A673 (cell line): Measurements from ENCODE around the gene ITGB4.

Experiments
- EZH2 ChIP-seq: fragments of 200-600 bp; sonication (generic); IDR thresholded peaks from 2 replicates; pipeline ENCODE4 v1.6.1; 2017; ENCODE audit warnings: borderline replicate concordance, low read depth, mild to moderate bottlenecking, mixed read lengths, antibody characterized with exemption, low read length; ENCODE audit not compliant: poor library complexity, severe bottlenecking
- TF ChIP-seq, protein P1 (sequence below): fragments of 300-800, 200-600 bp; sonication (generic); conservative IDR thresholded peaks from 2 replicates; pipeline ENCODE4 v1.5.1; 2017; ENCODE audit warnings: low read depth, mild to moderate bottlenecking, antibody characterized with exemption, low read length, moderate library complexity, mixed read lengths

GRCh38 chr17:75793460-75793859 is 72.2 kb downstream of the ITGB4 start:
- TF ChIP-seq, protein P1, sequence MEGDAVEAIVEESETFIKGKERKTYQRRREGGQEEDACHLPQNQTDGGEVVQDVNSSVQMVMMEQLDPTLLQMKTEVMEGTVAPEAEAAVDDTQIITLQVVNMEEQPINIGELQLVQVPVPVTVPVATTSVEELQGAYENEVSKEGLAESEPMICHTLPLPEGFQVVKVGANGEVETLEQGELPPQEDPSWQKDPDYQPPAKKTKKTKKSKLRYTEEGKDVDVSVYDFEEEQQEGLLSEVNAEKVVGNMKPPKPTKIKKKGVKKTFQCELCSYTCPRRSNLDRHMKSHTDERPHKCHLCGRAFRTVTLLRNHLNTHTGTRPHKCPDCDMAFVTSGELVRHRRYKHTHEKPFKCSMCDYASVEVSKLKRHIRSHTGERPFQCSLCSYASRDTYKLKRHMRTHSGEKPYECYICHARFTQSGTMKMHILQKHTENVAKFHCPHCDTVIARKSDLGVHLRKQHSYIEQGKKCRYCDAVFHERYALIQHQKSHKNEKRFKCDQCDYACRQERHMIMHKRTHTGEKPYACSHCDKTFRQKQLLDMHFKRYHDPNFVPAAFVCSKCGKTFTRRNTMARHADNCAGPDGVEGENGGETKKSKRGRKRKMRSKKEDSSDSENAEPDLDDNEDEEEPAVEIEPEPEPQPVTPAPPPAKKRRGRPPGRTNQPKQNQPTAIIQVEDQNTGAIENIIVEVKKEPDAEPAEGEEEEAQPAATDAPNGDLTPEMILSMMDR, result no peak
- TF ChIP-seq EZH2, result no peak
